ENCODE measurements around the gene LAMTOR3. TPM values are rescaled to one million over a fixed set of nuclear protein-coding genes. Genes with fewer than 3 reads are reported as not detected.

Gene LAMTOR3
- total RNA-seq, 1 donor from 2014 or later: 96.7 TPM

GRCh38 chr4:99845179-99845578 lies 49.0 kb downstream of the LAMTOR3 start:
- H3F3A ChIP-seq (ENCODE audit: low read depth): no peaks in the 10 kb centered on the region
- H3K27me3 Mint-ChIP-seq (ENCODE audit: insufficient read depth, low read depth): peaks cover 2% of the 10 kb centered on the region
- no peak overlapping the region for H2AFZ ChIP-seq (replicated peaks)
- no peak overlapping the region for H3K9ac ChIP-seq
- no peak overlapping the region for H3K4me3 ChIP-seq
- TF ChIP-seq EZH2phosphoT487 (IDR thresholded peaks at IDR 0.05): no peak
- TF ChIP-seq CTCF (IDR thresholded peaks at IDR 0.05): no peak
- TF ChIP-seq EZH2 (IDR thresholded peaks at IDR 0.05): no peak
- no peaks in the 10 kb centered on the region for H4K20me1 ChIP-seq (ENCODE audit: low read depth)
- H3K4me2 ChIP-seq: no peak overlapping the region
- no peaks in the 10 kb centered on the region for H3K36me3 Mint-ChIP-seq
- no peak overlapping the region for H3K27ac ChIP-seq
- H3K27ac Mint-ChIP-seq: no peak overlapping the region
- H3K4me1 ChIP-seq: no peaks in the 10 kb centered on the region
- peaks cover 4% of the 10 kb centered on the region for H3K4me1 Mint-ChIP-seq
- no peaks in the 10 kb centered on the region for H3K27me3 ChIP-seq
- no peaks in the 10 kb centered on the region for H3K79me2 ChIP-seq (ENCODE audit: low read depth)
- H3K9me3 Mint-ChIP-seq: no peaks in the 10 kb centered on the region
- H3K9me3 ChIP-seq (ENCODE audit: low read depth): no peaks in the 10 kb centered on the region
- DNase-seq (ENCODE audit: low spot score): no peak
- H3K4me3 Mint-ChIP-seq: no peak overlapping the region
- H3K36me3 ChIP-seq: no peaks in the 10 kb centered on the region

- no peak overlapping the region for H3K4me3 Mint-ChIP-seq
- H3K4me2 ChIP-seq: no peak overlapping the region
- no peaks in the 10 kb centered on the region for H3K9me3 Mint-ChIP-seq
These were observed 50.2 kb downstream of the LAMTOR3 start for GRCh38 chr4:99844048-99844447.

GRCh38 chr4:99843413-99843812 lies 50.8 kb downstream of the LAMTOR3 start:
- no peaks in the 10 kb centered on the region for H3K9me3 Mint-ChIP-seq
- no peaks in the 10 kb centered on the region for H3F3A ChIP-seq (ENCODE audit: low read depth)
- H3K36me3 ChIP-seq: no peaks in the 10 kb centered on the region
- H3K4me3 Mint-ChIP-seq: no peak overlapping the region
- TF ChIP-seq EZH2 (IDR thresholded peaks at IDR 0.05): no peak
- no peak for TF ChIP-seq CTCF (IDR thresholded peaks at IDR 0.05)
- no peak for TF ChIP-seq EZH2phosphoT487 (IDR thresholded peaks at IDR 0.05)
- no peak overlapping the region for H3K4me2 ChIP-seq
- H3K27ac Mint-ChIP-seq: no peak overlapping the region
- H3K27ac ChIP-seq: no peak overlapping the region
- no peaks in the 10 kb centered on the region for H3K27me3 ChIP-seq
- no peaks in the 10 kb centered on the region for H3K36me3 Mint-ChIP-seq
- H3K4me1 ChIP-seq: no peaks in the 10 kb centered on the region
- H3K9ac ChIP-seq: no peak overlapping the region
- H3K27me3 Mint-ChIP-seq (ENCODE audit: insufficient read depth, low read depth): peaks cover 2% of the 10 kb centered on the region
- H3K4me3 ChIP-seq: no peak overlapping the region
- no peaks in the 10 kb centered on the region for H3K79me2 ChIP-seq (ENCODE audit: low read depth)
- H4K20me1 ChIP-seq (ENCODE audit: low read depth): no peaks in the 10 kb centered on the region
- no peak for DNase-seq (ENCODE audit: low spot score)
- peaks cover 4% of the 10 kb centered on the region for H3K4me1 Mint-ChIP-seq
- no peaks in the 10 kb centered on the region for H3K9me3 ChIP-seq (ENCODE audit: low read depth)
- peak overlapping the region; percentile 54 for H2AFZ ChIP-seq (replicated peaks)

More at GRCh38 chr4:99844048-99844447, 50.2 kb downstream of the LAMTOR3 start:
- Histone ChIP-seq H3K4me3 (no peak overlapping the region), H3K36me3 (no peaks in the 10 kb centered on the region), H3K4me1 (no peaks in the 10 kb centered on the region), H3K27ac (no peak overlapping the region), H3F3A (ENCODE audit: low read depth) (no peaks in the 10 kb centered on the region), H3K79me2 (ENCODE audit: low read depth) (no peaks in the 10 kb centered on the region), H3K9ac (no peak overlapping the region), H3K9me3 (ENCODE audit: low read depth) (no peaks in the 10 kb centered on the region), H3K27me3 (no peaks in the 10 kb centered on the region), H2AFZ (replicated peaks) (peak overlapping the region; percentile 54), H4K20me1 (ENCODE audit: low read depth) (no peaks in the 10 kb centered on the region)
- H3K27me3 Mint-ChIP-seq (ENCODE audit: insufficient read depth, low read depth): peaks cover 2% of the 10 kb centered on the region
- no peaks in the 10 kb centered on the region for H3K36me3 Mint-ChIP-seq
- peaks cover 4% of the 10 kb centered on the region for H3K4me1 Mint-ChIP-seq
- no peak overlapping the region for H3K27ac Mint-ChIP-seq
- no peak for TF ChIP-seq EZH2 (IDR thresholded peaks at IDR 0.05)
- no peak for DNase-seq (ENCODE audit: low spot score)

- H3K27me3 Mint-ChIP-seq (ENCODE audit: insufficient read depth, low read depth): no peaks in the 10 kb centered on the region
- Histone ChIP-seq H3K9ac (no peak overlapping the region), H3K9me3 (ENCODE audit: low read depth) (no peaks in the 10 kb centered on the region), H3K79me2 (ENCODE audit: low read depth) (no peaks in the 10 kb centered on the region), H3K4me3 (no peak overlapping the region), H3F3A (ENCODE audit: low read depth) (no peaks in the 10 kb centered on the region), H3K27ac (no peak overlapping the region), H3K27me3 (no peaks in the 10 kb centered on the region), H2AFZ (replicated peaks) (no peak overlapping the region), H3K4me1 (no peaks in the 10 kb centered on the region), H3K4me2 (no peak overlapping the region), H4K20me1 (ENCODE audit: low read depth) (no peaks in the 10 kb centered on the region), H3K36me3 (no peaks in the 10 kb centered on the region)
- no peaks in the 10 kb centered on the region for H3K9me3 Mint-ChIP-seq
- no peaks in the 10 kb centered on the region for H3K36me3 Mint-ChIP-seq
- TF ChIP-seq CTCF (IDR thresholded peaks at IDR 0.05) (no peak), EZH2phosphoT487 (IDR thresholded peaks at IDR 0.05) (no peak), EZH2 (IDR thresholded peaks at IDR 0.05) (no peak)
- H3K4me3 Mint-ChIP-seq: no peak overlapping the region
- no peak overlapping the region for H3K27ac Mint-ChIP-seq
- peaks cover 3% of the 10 kb centered on the region for H3K4me1 Mint-ChIP-seq
- no peak for DNase-seq (ENCODE audit: low spot score)
These were observed 53.1 kb downstream of the LAMTOR3 start for GRCh38 chr4:99841129-99841528.

Measured in neural progenitor cell (in vitro differentiated cells).